ENCODE results near the gene SMG9.

GRCh38 chr19:43682824-43683661 is 71.7 kb downstream of the SMG9 start:
- TF ChIP-seq, protein P1, sequence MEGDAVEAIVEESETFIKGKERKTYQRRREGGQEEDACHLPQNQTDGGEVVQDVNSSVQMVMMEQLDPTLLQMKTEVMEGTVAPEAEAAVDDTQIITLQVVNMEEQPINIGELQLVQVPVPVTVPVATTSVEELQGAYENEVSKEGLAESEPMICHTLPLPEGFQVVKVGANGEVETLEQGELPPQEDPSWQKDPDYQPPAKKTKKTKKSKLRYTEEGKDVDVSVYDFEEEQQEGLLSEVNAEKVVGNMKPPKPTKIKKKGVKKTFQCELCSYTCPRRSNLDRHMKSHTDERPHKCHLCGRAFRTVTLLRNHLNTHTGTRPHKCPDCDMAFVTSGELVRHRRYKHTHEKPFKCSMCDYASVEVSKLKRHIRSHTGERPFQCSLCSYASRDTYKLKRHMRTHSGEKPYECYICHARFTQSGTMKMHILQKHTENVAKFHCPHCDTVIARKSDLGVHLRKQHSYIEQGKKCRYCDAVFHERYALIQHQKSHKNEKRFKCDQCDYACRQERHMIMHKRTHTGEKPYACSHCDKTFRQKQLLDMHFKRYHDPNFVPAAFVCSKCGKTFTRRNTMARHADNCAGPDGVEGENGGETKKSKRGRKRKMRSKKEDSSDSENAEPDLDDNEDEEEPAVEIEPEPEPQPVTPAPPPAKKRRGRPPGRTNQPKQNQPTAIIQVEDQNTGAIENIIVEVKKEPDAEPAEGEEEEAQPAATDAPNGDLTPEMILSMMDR (IDR thresholded peaks at IDR 0.05), result no peak
- TF ChIP-seq POLR2A (IDR thresholded peaks at IDR 0.05) (no peak), POLR2AphosphoS5 (IDR thresholded peaks at IDR 0.05) (no peak)

Data from breast epithelium (tissue), 3 donors.